Suprapubic skin (tissue), 4 donors: ENCODE data around the gene CRYBG3. TPM values are rescaled to one million over a fixed set of nuclear protein-coding genes. Genes with fewer than 3 reads are reported as not detected.

ENCODE experiments used
- DNase-seq, 2 donors: peaks; one replicate each; pipeline ENCODE4 v3.0.0-alpha.2; 2019; ENCODE audit warnings: low spot score in 2 of 2
- H3K27ac ChIP-seq: fragments of 200-600 bp; sonication (generic); one replicate; pipeline ENCODE4 v1.5.1; 2019
- H3K27me3 ChIP-seq: fragments of 200-600 bp; sonication (generic); one replicate; pipeline ENCODE4 v1.5.1; 2019
- H3K36me3 ChIP-seq: fragments of 200-600 bp; sonication (generic); one replicate; pipeline ENCODE4 v1.5.1; 2019
- H3K4me1 ChIP-seq: fragments of 200-600 bp; sonication (generic); one replicate; pipeline ENCODE4 v1.5.1; 2019
- H3K4me3 ChIP-seq: fragments of 200-600 bp; sonication (generic); one replicate; pipeline ENCODE4 v1.5.1; 2019; ENCODE audit warnings: mild to moderate bottlenecking
- H3K9me3 ChIP-seq: fragments of 200-600 bp; sonication (generic); one replicate; pipeline ENCODE4 v1.5.1; 2019
- EP300 ChIP-seq: sonication (generic); formaldehyde crosslinking; IDR thresholded peaks from one replicate; pipeline ENCODE4 v1.6.1; 2017; ENCODE audit warnings: antibody characterized with exemption
- POLR2A ChIP-seq, 2 donors: fragments of 450-650 bp; IDR thresholded peaks; one replicate each; pipeline ENCODE4 v1.6.1; 2017; ENCODE audit warnings: antibody characterized with exemption in 2 of 2, mild to moderate bottlenecking in 2 of 2, moderate library complexity in 2 of 2
- POLR2AphosphoS5 ChIP-seq, 3 donors: sonication (generic); formaldehyde crosslinking; IDR thresholded peaks; one replicate each; pipeline ENCODE4 v1.6.1; 2017; ENCODE audit warnings: antibody characterized with exemption in 3 of 3
- WGBS: methylation state at CpG from one replicate; pipeline ENCODE4 v1.1.5; 2018; 5-methylcytosine and 5-hydroxymethylcytosine counted together
- total RNA-seq, 4 donors: library from RNA; depleted of rRNA; stranded (reverse); fragments of >200 nt; gene quantifications; one replicate each; pipeline ENCODE4 v1.1.0, GENCODE V29; 2016
- TF ChIP-seq, protein P1 (sequence below), 2 donors: fragments of 200-600 bp in 1 of 2; fragments of 450-650 bp in 1 of 2; sonication (generic) in 1 of 2; IDR thresholded peaks; one replicate each; pipeline ENCODE4 v1.5.1; 2016 to 2019; ENCODE audit warnings: antibody characterized with exemption in 2 of 2, mild to moderate bottlenecking in 1 of 2, moderate library complexity in 1 of 2

Gene CRYBG3
- total RNA-seq, 4 donors from 2014 or later: 28.8 to 49.6 (median 33.3) TPM

- Histone ChIP-seq H3K4me3 (no peak overlapping the region), H3K9me3 (no peaks in the 10 kb centered on the region), H3K27me3 (no peaks in the 10 kb centered on the region), H3K36me3 (peaks cover 80% of the 10 kb centered on the region), H3K4me1 (no peaks in the 10 kb centered on the region), H3K27ac (no peak overlapping the region)
- 69% methylated on average over 4 of the region's 4 CpGs for WGBS
- DNase-seq: no peak
- TF ChIP-seq, protein P1, sequence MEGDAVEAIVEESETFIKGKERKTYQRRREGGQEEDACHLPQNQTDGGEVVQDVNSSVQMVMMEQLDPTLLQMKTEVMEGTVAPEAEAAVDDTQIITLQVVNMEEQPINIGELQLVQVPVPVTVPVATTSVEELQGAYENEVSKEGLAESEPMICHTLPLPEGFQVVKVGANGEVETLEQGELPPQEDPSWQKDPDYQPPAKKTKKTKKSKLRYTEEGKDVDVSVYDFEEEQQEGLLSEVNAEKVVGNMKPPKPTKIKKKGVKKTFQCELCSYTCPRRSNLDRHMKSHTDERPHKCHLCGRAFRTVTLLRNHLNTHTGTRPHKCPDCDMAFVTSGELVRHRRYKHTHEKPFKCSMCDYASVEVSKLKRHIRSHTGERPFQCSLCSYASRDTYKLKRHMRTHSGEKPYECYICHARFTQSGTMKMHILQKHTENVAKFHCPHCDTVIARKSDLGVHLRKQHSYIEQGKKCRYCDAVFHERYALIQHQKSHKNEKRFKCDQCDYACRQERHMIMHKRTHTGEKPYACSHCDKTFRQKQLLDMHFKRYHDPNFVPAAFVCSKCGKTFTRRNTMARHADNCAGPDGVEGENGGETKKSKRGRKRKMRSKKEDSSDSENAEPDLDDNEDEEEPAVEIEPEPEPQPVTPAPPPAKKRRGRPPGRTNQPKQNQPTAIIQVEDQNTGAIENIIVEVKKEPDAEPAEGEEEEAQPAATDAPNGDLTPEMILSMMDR (IDR thresholded peaks at IDR 0.05): no peak
- TF ChIP-seq EP300 (no peak), POLR2A (IDR thresholded peaks at IDR 0.05) (no peak), POLR2AphosphoS5 (IDR thresholded peaks at IDR 0.05) (no peak)
These were observed 121.2 kb downstream of the CRYBG3 start for GRCh38 chr3:97942801-97943546.

DNA sequence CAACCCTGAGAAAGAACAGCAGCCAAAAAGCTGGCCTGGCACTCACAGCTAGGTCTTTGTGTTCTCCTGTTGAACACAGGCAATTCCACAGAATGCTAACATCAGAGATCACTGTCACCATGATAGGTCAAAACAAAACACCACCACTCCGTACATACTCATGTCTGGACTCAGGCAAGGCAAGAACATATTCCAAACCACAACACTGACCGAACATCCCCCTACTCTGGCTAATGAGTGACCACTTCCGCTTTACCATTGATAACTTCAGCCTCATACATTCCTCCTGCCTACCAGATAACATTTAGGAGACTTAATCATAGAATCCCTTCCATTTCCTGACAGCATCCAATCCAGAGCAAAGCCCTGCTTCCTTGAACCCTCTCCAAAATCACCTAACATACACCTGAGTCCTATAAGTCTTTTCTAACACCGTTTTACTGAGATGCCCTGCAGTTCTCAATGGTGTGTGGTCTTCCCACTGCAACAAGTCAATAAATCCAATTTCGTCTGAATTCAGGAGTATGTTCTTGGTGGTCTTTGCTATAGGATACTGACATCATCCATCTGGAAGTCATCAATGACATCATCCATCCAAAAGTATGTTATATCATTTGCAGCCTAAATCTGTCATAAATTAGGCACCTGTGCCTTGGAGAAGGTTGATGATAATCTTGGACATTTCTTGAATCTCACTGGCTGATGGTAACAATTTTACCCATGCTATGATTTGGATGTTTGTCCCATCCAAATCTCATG lies 126.7 kb downstream of the CRYBG3 start:
- no peaks in the 10 kb centered on the region for H3K27me3 ChIP-seq
- DNase-seq: no peak
- TF ChIP-seq, protein P1 (IDR thresholded peaks at IDR 0.05): no peak
- TF ChIP-seq EP300: no peak
- H3K4me1 ChIP-seq: no peaks in the 10 kb centered on the region
- 86% methylated on average over 5 of the region's 5 CpGs for WGBS
- H3K4me3 ChIP-seq: no peak overlapping the region
- H3K9me3 ChIP-seq: no peaks in the 10 kb centered on the region
- H3K36me3 ChIP-seq: peaks cover 88% of the 10 kb centered on the region
- no peak overlapping the region for H3K27ac ChIP-seq

GRCh38 chr3:97949110-97949485 lies 127.3 kb downstream of the CRYBG3 start:
- Histone ChIP-seq H3K4me1 (no peaks in the 10 kb centered on the region), H3K27me3 (no peaks in the 10 kb centered on the region), H3K36me3 (peaks cover 86% of the 10 kb centered on the region), H3K9me3 (no peaks in the 10 kb centered on the region), H3K4me3 (no peak overlapping the region), H3K27ac (no peak overlapping the region)
- WGBS: 70% methylated on average over 2 of the region's 2 CpGs
- TF ChIP-seq EP300 (no peak), POLR2A (IDR thresholded peaks at IDR 0.05) (no peak), POLR2AphosphoS5 (IDR thresholded peaks at IDR 0.05) (no peak)
- TF ChIP-seq, protein P1 (IDR thresholded peaks at IDR 0.05): no peak
- DNase-seq: no peak

- WGBS: 71% methylated on average over 5 of the region's 5 CpGs
- no peak overlapping the region for H3K4me3 ChIP-seq
- no peaks in the 10 kb centered on the region for H3K9me3 ChIP-seq
- TF ChIP-seq POLR2AphosphoS5 (IDR thresholded peaks at IDR 0.05) (no peak), EP300 (no peak), POLR2A (IDR thresholded peaks at IDR 0.05) (no peak)
- TF ChIP-seq, protein P1 (IDR thresholded peaks at IDR 0.05): no peak
- H3K27me3 ChIP-seq: no peaks in the 10 kb centered on the region
- H3K36me3 ChIP-seq: peaks cover 89% of the 10 kb centered on the region
- no peak overlapping the region for H3K27ac ChIP-seq
- no peak for DNase-seq
- H3K4me1 ChIP-seq: no peaks in the 10 kb centered on the region
These were observed 127.9 kb downstream of the CRYBG3 start for GRCh38 chr3:97949743-97950142.

DNA sequence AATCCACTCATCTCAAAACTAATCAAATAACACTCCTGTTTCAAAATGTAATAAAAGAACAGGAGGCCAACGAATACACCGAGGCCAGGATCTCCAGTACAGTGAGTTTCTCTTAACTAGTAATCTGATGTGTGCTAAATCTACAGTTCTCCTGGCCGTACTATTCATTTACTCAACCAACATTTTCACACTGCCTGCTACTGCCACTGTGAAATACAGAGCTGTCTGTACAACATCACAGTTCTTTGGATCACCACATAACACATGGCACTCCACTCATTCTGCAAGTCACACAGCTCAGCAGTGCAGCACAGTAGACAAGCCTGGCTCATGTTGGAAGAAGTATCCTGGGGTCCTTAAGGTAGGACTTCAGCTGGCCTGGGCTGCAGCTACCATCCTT lies 128.5 kb downstream of the CRYBG3 start:
- Histone ChIP-seq H3K36me3 (peaks cover 89% of the 10 kb centered on the region), H3K27me3 (no peaks in the 10 kb centered on the region), H3K9me3 (no peaks in the 10 kb centered on the region), H3K4me3 (no peak overlapping the region), H3K4me1 (no peaks in the 10 kb centered on the region), H3K27ac (no peak overlapping the region)
- 94% methylated on average over 3 of the region's 3 CpGs for WGBS
- no peak for DNase-seq
- TF ChIP-seq EP300: no peak
- no peak for TF ChIP-seq POLR2AphosphoS5 (IDR thresholded peaks at IDR 0.05)
- TF ChIP-seq, protein P1 (IDR thresholded peaks at IDR 0.05): no peak
- no peak for TF ChIP-seq POLR2A (IDR thresholded peaks at IDR 0.05)
